HepG2 (cell line): ENCODE measurements around the gene RGS10. TPM values are rescaled to one million over a fixed set of nuclear protein-coding genes. Genes with fewer than 3 reads are reported as not detected.

Experiments
- KLF16 ChIP-seq, 2 experiments: sonication (generic) in 1 of 2; formaldehyde crosslinking in 1 of 2; IDR thresholded peaks; 2 replicates each; pipeline versions ENCODE4 v1.6.1 to v1.8.0; 2016 to 2023; ENCODE audit warnings: missing genetic modification reagents in 2 of 2, missing compliant biosample characterization in 1 of 2
- TBP ChIP-seq: sonication (generic); formaldehyde crosslinking; IDR thresholded peaks from 2 replicates; pipeline ENCODE4 v1.5.0; 2020; ENCODE audit warnings: missing genetic modification reagents
- polyA plus RNA-seq, 8 experiments: library from polyadenylated mRNA; depleted of rRNA in 3 of 8; stranded (reverse) in 7 of 8; unstranded in 1 of 8; fragments of >200 nt; fragmentation: Illumina TruSeq in 4 of 8; extraction: Trizol in 4 of 8; gene quantifications; 2 replicates each; pipeline versions ENCODE4 v1.2.1 to v1.2.3, GENCODE V29; 2011 to 2016; ENCODE audit warnings: low read depth in 4 of 8, missing spikeins in 1 of 8, mixed read lengths in 1 of 8; ENCODE audit not compliant: insufficient read depth in 1 of 8
- total RNA-seq, 5 experiments: library from RNA; depleted of rRNA; stranded (reverse); fragments of >200 nt; fragmentation: Illumina TruSeq; extraction: Trizol; gene quantifications; 2 replicates each; pipeline ENCODE4 v1.2.3, GENCODE V29; 2016; ENCODE audit warnings: low read depth in 1 of 5
- TF ChIP-seq, protein P1 (sequence below), 2 experiments: sonication (generic) in 1 of 2; formaldehyde crosslinking in 1 of 2; IDR thresholded peaks; 2 replicates each; pipeline versions ENCODE4 v1.4.0 to v1.6.1; 2016 to 2020; ENCODE audit warnings: borderline replicate concordance in 1 of 2, low read depth in 1 of 2, mild to moderate bottlenecking in 1 of 2, missing genetic modification reagents in 1 of 2
- TF ChIP-seq, protein P2 (sequence below): sonication (generic); formaldehyde crosslinking; IDR thresholded peaks from 2 replicates; pipeline ENCODE4 v1.4.0; 2020; ENCODE audit warnings: mild to moderate bottlenecking, missing genetic modification reagents
- TF ChIP-seq, protein P3 (sequence below): sonication (generic); formaldehyde crosslinking; IDR thresholded peaks from 2 replicates; pipeline ENCODE4 v1.8.0; 2022; ENCODE audit warnings: mild to moderate bottlenecking, missing genetic modification reagents
- TF ChIP-seq, protein P4 (sequence below): IDR thresholded peaks from 2 replicates; pipeline ENCODE4 v1.6.1; 2018; ENCODE audit warnings: missing genetic modification reagents
- TF ChIP-seq, protein P5 (sequence below): sonication (generic); formaldehyde crosslinking; IDR thresholded peaks from 2 replicates; pipeline ENCODE4 v1.5.1; 2020; ENCODE audit warnings: missing genetic modification reagents, mild to moderate bottlenecking, borderline replicate concordance
- TF ChIP-seq, protein P6 (sequence below): sonication (generic); formaldehyde crosslinking; IDR thresholded peaks from one replicate; pipeline ENCODE4 v1.5.1; 2020; ENCODE audit warnings: mild to moderate bottlenecking, missing genetic modification reagents; ENCODE audit errors: not compliant biosample characterization

The RGS10 gene
- total and polyA plus RNA-seq, 2 of the 13 experiments (the other 11 are each of a cell fraction or from before 2014, with no cell fraction given): 1.7 to 5.1 TPM

DNA sequence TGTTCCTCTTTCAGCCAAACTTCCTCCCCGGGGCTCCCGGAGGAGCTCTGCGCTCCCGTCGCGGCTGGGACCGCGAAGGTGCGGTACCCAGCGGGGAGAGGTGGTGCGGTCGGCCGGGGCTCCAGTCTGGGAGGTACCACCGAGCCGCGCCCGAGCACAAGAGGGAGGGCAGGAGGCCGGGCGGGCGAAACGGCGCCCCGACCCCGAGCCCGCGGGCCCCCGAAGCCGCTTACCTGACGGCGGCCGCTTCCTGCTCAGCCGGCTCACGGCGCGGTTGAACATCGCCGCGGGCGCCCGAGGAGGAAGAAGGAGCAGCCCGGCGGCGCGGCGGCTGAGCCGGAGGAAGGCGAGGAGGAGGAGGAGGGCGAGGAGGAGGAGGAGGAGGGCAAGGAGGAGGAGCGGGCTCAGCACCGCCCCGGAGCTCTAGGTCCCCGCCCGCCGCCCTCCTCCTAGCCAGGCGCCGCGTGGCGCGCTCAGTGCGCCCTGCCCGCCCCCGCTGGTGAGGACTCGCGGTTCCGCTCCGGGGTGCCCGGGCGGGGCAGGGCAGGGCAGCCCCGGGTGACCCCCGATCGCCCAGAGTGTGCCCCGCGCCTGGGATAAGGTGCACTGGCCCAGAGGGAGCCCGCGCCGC lies at the start of gene RGS10 (continued):
- TF ChIP-seq, protein P1, sequence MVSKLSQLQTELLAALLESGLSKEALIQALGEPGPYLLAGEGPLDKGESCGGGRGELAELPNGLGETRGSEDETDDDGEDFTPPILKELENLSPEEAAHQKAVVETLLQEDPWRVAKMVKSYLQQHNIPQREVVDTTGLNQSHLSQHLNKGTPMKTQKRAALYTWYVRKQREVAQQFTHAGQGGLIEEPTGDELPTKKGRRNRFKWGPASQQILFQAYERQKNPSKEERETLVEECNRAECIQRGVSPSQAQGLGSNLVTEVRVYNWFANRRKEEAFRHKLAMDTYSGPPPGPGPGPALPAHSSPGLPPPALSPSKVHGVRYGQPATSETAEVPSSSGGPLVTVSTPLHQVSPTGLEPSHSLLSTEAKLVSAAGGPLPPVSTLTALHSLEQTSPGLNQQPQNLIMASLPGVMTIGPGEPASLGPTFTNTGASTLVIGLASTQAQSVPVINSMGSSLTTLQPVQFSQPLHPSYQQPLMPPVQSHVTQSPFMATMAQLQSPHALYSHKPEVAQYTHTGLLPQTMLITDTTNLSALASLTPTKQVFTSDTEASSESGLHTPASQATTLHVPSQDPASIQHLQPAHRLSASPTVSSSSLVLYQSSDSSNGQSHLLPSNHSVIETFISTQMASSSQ (IDR thresholded peaks at IDR 0.05; ENCODE audit: low read depth): no peak
- TF ChIP-seq, protein P1 (CRISPR knock-in tag; IDR thresholded peaks at IDR 0.05; ENCODE audit: borderline replicate concordance): no peak
- TF ChIP-seq, protein P2, sequence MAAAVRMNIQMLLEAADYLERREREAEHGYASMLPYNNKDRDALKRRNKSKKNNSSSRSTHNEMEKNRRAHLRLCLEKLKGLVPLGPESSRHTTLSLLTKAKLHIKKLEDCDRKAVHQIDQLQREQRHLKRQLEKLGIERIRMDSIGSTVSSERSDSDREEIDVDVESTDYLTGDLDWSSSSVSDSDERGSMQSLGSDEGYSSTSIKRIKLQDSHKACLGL (CRISPR knock-in tag): no peak
- TF ChIP-seq, protein P3, sequence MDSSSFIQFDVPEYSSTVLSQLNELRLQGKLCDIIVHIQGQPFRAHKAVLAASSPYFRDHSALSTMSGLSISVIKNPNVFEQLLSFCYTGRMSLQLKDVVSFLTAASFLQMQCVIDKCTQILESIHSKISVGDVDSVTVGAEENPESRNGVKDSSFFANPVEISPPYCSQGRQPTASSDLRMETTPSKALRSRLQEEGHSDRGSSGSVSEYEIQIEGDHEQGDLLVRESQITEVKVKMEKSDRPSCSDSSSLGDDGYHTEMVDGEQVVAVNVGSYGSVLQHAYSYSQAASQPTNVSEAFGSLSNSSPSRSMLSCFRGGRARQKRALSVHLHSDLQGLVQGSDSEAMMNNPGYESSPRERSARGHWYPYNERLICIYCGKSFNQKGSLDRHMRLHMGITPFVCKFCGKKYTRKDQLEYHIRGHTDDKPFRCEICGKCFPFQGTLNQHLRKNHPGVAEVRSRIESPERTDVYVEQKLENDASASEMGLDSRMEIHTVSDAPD (CRISPR knock-in tag): no peak
- TF ChIP-seq, protein P4, sequence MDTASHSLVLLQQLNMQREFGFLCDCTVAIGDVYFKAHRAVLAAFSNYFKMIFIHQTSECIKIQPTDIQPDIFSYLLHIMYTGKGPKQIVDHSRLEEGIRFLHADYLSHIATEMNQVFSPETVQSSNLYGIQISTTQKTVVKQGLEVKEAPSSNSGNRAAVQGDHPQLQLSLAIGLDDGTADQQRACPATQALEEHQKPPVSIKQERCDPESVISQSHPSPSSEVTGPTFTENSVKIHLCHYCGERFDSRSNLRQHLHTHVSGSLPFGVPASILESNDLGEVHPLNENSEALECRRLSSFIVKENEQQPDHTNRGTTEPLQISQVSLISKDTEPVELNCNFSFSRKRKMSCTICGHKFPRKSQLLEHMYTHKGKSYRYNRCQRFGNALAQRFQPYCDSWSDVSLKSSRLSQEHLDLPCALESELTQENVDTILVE (CRISPR knock-in tag): no peak
- TF ChIP-seq, protein P5, sequence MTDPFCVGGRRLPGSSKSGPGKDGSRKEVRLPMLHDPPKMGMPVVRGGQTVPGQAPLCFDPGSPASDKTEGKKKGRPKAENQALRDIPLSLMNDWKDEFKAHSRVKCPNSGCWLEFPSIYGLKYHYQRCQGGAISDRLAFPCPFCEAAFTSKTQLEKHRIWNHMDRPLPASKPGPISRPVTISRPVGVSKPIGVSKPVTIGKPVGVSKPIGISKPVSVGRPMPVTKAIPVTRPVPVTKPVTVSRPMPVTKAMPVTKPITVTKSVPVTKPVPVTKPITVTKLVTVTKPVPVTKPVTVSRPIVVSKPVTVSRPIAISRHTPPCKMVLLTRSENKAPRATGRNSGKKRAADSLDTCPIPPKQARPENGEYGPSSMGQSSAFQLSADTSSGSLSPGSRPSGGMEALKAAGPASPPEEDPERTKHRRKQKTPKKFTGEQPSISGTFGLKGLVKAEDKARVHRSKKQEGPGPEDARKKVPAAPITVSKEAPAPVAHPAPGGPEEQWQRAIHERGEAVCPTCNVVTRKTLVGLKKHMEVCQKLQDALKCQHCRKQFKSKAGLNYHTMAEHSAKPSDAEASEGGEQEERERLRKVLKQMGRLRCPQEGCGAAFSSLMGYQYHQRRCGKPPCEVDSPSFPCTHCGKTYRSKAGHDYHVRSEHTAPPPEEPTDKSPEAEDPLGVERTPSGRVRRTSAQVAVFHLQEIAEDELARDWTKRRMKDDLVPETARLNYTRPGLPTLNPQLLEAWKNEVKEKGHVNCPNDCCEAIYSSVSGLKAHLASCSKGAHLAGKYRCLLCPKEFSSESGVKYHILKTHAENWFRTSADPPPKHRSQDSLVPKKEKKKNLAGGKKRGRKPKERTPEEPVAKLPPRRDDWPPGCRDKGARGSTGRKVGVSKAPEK (CRISPR knock-in tag): no peak
- TF ChIP-seq, protein P6, sequence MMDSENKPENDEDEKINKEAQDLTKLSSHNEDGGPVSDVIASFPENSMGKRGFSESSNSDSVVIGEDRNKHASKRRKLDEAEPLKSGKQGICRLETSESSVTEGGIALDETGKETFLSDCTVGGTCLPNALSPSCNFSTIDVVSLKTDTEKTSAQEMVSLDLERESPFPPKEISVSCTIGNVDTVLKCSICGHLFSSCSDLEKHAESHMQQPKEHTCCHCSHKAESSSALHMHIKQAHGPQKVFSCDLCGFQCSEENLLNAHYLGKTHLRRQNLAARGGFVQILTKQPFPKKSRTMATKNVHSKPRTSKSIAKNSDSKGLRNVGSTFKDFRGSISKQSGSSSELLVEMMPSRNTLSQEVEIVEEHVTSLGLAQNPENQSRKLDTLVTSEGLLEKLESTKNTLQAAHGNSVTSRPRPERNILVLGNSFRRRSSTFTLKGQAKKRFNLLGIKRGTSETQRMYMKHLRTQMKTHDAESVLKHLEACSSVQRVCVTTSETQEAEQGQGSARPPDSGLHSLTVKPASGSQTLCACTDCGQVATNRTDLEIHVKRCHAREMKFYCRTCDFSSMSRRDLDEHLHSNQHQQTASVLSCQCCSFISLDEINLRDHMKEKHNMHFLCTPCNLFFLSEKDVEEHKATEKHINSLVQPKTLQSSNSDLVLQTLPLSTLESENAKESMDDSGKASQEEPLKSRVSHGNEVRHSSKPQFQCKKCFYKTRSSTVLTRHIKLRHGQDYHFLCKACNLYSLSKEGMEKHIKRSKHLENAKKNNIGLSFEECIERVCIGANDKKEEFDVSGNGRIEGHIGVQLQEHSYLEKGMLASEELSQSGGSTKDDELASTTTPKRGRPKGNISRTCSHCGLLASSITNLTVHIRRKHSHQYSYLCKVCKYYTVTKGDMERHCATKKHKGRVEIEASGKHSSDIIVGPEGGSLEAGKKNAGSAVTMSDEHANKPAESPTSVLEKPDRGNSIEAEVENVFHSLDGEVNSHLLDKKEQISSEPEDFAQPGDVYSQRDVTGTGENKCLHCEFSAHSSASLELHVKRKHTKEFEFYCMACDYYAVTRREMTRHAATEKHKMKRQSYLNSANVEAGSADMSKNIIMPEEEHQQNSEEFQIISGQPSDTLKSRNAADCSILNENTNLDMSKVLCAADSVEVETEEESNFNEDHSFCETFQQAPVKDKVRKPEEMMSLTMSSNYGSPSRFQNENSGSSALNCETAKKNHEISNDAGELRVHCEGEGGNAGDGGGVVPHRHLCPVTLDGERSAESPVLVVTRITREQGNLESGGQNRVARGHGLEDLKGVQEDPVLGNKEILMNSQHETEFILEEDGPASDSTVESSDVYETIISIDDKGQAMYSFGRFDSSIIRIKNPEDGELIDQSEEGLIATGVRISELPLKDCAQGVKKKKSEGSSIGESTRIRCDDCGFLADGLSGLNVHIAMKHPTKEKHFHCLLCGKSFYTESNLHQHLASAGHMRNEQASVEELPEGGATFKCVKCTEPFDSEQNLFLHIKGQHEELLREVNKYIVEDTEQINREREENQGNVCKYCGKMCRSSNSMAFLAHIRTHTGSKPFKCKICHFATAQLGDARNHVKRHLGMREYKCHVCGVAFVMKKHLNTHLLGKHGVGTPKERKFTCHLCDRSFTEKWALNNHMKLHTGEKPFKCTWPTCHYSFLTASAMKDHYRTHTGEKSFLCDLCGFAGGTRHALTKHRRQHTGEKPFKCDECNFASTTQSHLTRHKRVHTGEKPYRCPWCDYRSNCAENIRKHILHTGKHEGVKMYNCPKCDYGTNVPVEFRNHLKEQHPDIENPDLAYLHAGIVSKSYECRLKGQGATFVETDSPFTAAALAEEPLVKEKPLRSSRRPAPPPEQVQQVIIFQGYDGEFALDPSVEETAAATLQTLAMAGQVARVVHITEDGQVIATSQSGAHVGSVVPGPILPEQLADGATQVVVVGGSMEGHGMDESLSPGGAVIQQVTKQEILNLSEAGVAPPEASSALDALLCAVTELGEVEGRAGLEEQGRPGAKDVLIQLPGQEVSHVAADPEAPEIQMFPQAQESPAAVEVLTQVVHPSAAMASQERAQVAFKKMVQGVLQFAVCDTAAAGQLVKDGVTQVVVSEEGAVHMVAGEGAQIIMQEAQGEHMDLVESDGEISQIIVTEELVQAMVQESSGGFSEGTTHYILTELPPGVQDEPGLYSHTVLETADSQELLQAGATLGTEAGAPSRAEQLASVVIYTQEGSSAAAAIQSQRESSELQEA: no peak
- TF ChIP-seq TBP (CRISPR knock-in tag) (no peak), KLF16 (CRISPR knock-in tag; IDR thresholded peaks at IDR 0.05) (no peak)
